Omental fat pad (tissue), 4 donors: ENCODE results near the gene MYO18B. TPM values are rescaled to one million over a fixed set of nuclear protein-coding genes. Genes with fewer than 3 reads are reported as not detected.

Source experiments
- ATAC-seq: fragments of 150-250 bp; one replicate; pipeline ENCODE4 v1.9.1; 2016; ENCODE audit warnings: mild to moderate bottlenecking, moderate library complexity; ENCODE audit not compliant: low FRiP score
- DNase-seq: peaks from one replicate; pipeline ENCODE4 v3.0.0-alpha.2; 2019; ENCODE audit warnings: low spot score
- CTCF ChIP-seq, 3 donors: fragments of 450-650 bp; IDR thresholded peaks; one replicate each; pipeline ENCODE4 v1.5.1; 2016 to 2017; ENCODE audit warnings: antibody characterized with exemption in 3 of 3, mild to moderate bottlenecking in 3 of 3, moderate library complexity in 2 of 3
- total RNA-seq, 4 donors: library from RNA; depleted of rRNA; stranded (reverse); fragments of >200 nt; gene quantifications; one replicate each; pipeline ENCODE4 v1.1.0, GENCODE V29; 2016

The MYO18B gene
- total RNA-seq, 4 donors from 2014 or later = under 0.01 TPM; not detected in 2

- no peak for TF ChIP-seq CTCF (IDR thresholded peaks at IDR 0.05)
- ATAC-seq = no peak
- DNase-seq = no peak
Measured at GRCh38 chr22:25797498-25798290, 55.7 kb downstream of the MYO18B start.

GRCh38 chr22:25800766-25801165, 58.8 kb downstream of the MYO18B start:
- ATAC-seq = no peak
- no peak for TF ChIP-seq CTCF (IDR thresholded peaks at IDR 0.05)
- DNase-seq = no peak

- no peak for TF ChIP-seq CTCF (IDR thresholded peaks at IDR 0.05)
- DNase-seq = no peak
- no peak for ATAC-seq
Measured at GRCh38 chr22:25802018-25802417, 60.0 kb downstream of the MYO18B start.

GRCh38 chr22:25804676-25805075, 62.7 kb downstream of the MYO18B start:
- ATAC-seq (no peak), DNase-seq (no peak)
- no peak for TF ChIP-seq CTCF (IDR thresholded peaks at IDR 0.05)

- ATAC-seq = no peak
- TF ChIP-seq CTCF (IDR thresholded peaks at IDR 0.05) = no peak
- no peak for DNase-seq
Measured at GRCh38 chr22:25806579-25806978, 64.6 kb downstream of the MYO18B start.

- no peak for TF ChIP-seq CTCF (IDR thresholded peaks at IDR 0.05)
- no peak for ATAC-seq
Measured at GRCh38 chr22:25814685-25815084, 72.7 kb downstream of the MYO18B start.

GRCh38 chr22:25815561-25815960, 73.6 kb downstream of the MYO18B start:
- ATAC-seq = no peak
- no peak for DNase-seq
- TF ChIP-seq CTCF (IDR thresholded peaks at IDR 0.05) = no peak

More at GRCh38 chr22:25814685-25815084, 72.7 kb downstream of the MYO18B start:
- no peak for DNase-seq
